Esophagus muscularis mucosa (tissue), 4 donors: ENCODE results near the gene CLEC16A. TPM values are rescaled to one million over a fixed set of nuclear protein-coding genes. Genes with fewer than 3 reads are reported as not detected.

Experiments
- DNase-seq: peaks from one replicate; pipeline ENCODE4 v3.0.0-alpha.2; 2017; ENCODE audit errors: extremely low spot score
- H3K27ac ChIP-seq, 4 donors: fragments of 200-600 bp; sonication (generic); replicated peaks in 1 of 4; 1 replicate in 3 of 4; 2 replicates in 1 of 4; pipeline ENCODE4 v1.5.1; 2016 to 2019; ENCODE audit warnings: mild to moderate bottlenecking in 1 of 4
- H3K27me3 ChIP-seq, 4 donors: fragments of 200-600 bp; sonication (generic); one replicate each; pipeline versions ENCODE4 v1.5.1 to v1.6.0; 2016 to 2019
- H3K36me3 ChIP-seq, 4 donors: fragments of 200-600 bp; sonication (generic); one replicate each; pipeline ENCODE4 v1.5.1; 2016 to 2019
- H3K4me1 ChIP-seq, 4 donors: fragments of 200-600 bp; sonication (generic); one replicate each; pipeline ENCODE4 v1.5.1; 2016 to 2019
- H3K4me3 ChIP-seq, 4 donors: fragments of 200-600 bp; sonication (generic); 1 replicate in 2 of 4; 2 replicates in 2 of 4; pipeline ENCODE4 v1.5.1; 2016 to 2019; ENCODE audit warnings: mild to moderate bottlenecking in 4 of 4, moderate library complexity in 1 of 4
- H3K9me3 ChIP-seq, 4 donors: fragments of 200-600 bp; sonication (generic); 1 replicate in 3 of 4; 2 replicates in 1 of 4; pipeline ENCODE4 v1.5.1; 2016 to 2019
- CTCF ChIP-seq, 3 experiments: fragments of 200-600 bp in 2 of 3; fragments of 450-650 bp in 1 of 3; sonication (generic) in 2 of 3; IDR thresholded peaks; one replicate each; pipeline ENCODE4 v1.5.1; 2017 to 2019; ENCODE audit warnings: antibody characterized with exemption in 3 of 3, mild to moderate bottlenecking in 2 of 3, moderate library complexity in 1 of 3
- EP300 ChIP-seq: sonication (generic); formaldehyde crosslinking; IDR thresholded peaks from one replicate; pipeline ENCODE4 v1.6.1; 2017; ENCODE audit warnings: antibody characterized with exemption
- POLR2A ChIP-seq: fragments of 450-650 bp; IDR thresholded peaks from one replicate; pipeline ENCODE4 v1.6.1; 2017; ENCODE audit warnings: antibody characterized with exemption, moderate library complexity, mild to moderate bottlenecking, low read depth
- POLR2AphosphoS5 ChIP-seq, 2 donors: sonication (generic); formaldehyde crosslinking; IDR thresholded peaks; one replicate each; pipeline ENCODE4 v1.6.1; 2017; ENCODE audit warnings: antibody characterized with exemption in 2 of 2
- WGBS: methylation state at CpG from one replicate; pipeline ENCODE4 v1.1.5; 2018; 5-methylcytosine and 5-hydroxymethylcytosine counted together
- intact Hi-C: fragments of 100-400 bp; cut with DNase I; formaldehyde crosslinking; loops from one replicate; pipeline ENCODE4 v1.15.1; 2023
- total RNA-seq, 4 donors: library from RNA; depleted of rRNA; stranded (reverse); fragments of >200 nt; gene quantifications; one replicate each; pipeline versions ENCODE4 v1.1.0 to v1.2.1, GENCODE V29; 2016

The CLEC16A gene
- total RNA-seq, 4 donors from 2014 or later, result 22.3 to 34.7 (median 29.2) TPM

- Histone ChIP-seq H3K27me3 (peaks cover 0 to 27% (median 0%) of the 10 kb centered on the region in 4 donors), H3K36me3 (no peaks in the 10 kb centered on the region), H3K27ac (no peak overlapping the region), H3K4me1 (no peaks in the 10 kb centered on the region), H3K9me3 (peaks cover 0 to 31% (median 20%) of the 10 kb centered on the region in 4 donors), H3K4me3 (no peak overlapping the region)
- TF ChIP-seq POLR2A (no peak), CTCF (IDR thresholded peaks at IDR 0.05) (no peak), POLR2AphosphoS5 (IDR thresholded peaks at IDR 0.05) (no peak), EP300 (no peak)
- no peak for DNase-seq
- 77% methylated on average over 16 of the region's 16 CpGs for whole genome bisulfite sequencing
- intact Hi-C loops, result no loop called here
Observed at GRCh38 chr16:11211977-11212797, 267.8 kb downstream of the CLEC16A start.

- H3K27me3 ChIP-seq, result peaks cover 0 to 27% (median 0%) of the 10 kb centered on the region in 4 donors
- no peak overlapping the region for H3K27ac ChIP-seq
- no peaks in the 10 kb centered on the region for H3K4me1 ChIP-seq
- H3K36me3 ChIP-seq, result no peaks in the 10 kb centered on the region
- intact Hi-C loops, result no loop called here
- 94% methylated on average over 12 of the region's 16 CpGs for WGBS
- peaks cover 0 to 26% (median 17%) of the 10 kb centered on the region in 4 donors for H3K9me3 ChIP-seq
- no peak overlapping the region for H3K4me3 ChIP-seq
- DNase-seq, result no peak
- TF ChIP-seq CTCF (IDR thresholded peaks at IDR 0.05) (no peak), POLR2A (no peak), EP300 (no peak), POLR2AphosphoS5 (IDR thresholded peaks at IDR 0.05) (no peak)
Observed at GRCh38 chr16:11212798-11213196, 268.4 kb downstream of the CLEC16A start.

- H3K9me3 ChIP-seq, result peaks cover 0 to 28% (median 20%) of the 10 kb centered on the region in 4 donors
- H3K4me3 ChIP-seq, result no peak overlapping the region
- WGBS, result no CpG with 5 or more reads among the region's 5 CpGs
- H3K36me3 ChIP-seq, result no peaks in the 10 kb centered on the region
- intact Hi-C loops, result no loop called here
- H3K4me1 ChIP-seq, result no peaks in the 10 kb centered on the region
- no peak for DNase-seq
- TF ChIP-seq POLR2AphosphoS5 (IDR thresholded peaks at IDR 0.05) (no peak), EP300 (no peak), CTCF (IDR thresholded peaks at IDR 0.05) (no peak), POLR2A (no peak)
- H3K27me3 ChIP-seq, result peaks cover 0 to 27% (median 0%) of the 10 kb centered on the region in 4 donors
- no peak overlapping the region for H3K27ac ChIP-seq
Observed at GRCh38 chr16:11213373-11213772, 269.0 kb downstream of the CLEC16A start.

GRCh38 chr16:11213799-11214198 is 269.4 kb downstream of the CLEC16A start:
- intact Hi-C loops, result no loop called here
- 96% methylated on average over 7 of the region's 7 CpGs for WGBS
- no peak for TF ChIP-seq CTCF (IDR thresholded peaks at IDR 0.05)
- no peak for TF ChIP-seq POLR2A
- TF ChIP-seq EP300, result no peak
- TF ChIP-seq POLR2AphosphoS5 (IDR thresholded peaks at IDR 0.05), result no peak

More at GRCh38 chr16:11213799-11214198, 269.4 kb downstream of the CLEC16A start:
- H3K9me3 ChIP-seq, result peaks cover 0 to 32% (median 24%) of the 10 kb centered on the region in 4 donors
- H3K4me3 ChIP-seq, result no peak overlapping the region
- H3K4me1 ChIP-seq, result no peaks in the 10 kb centered on the region
- H3K36me3 ChIP-seq, result no peaks in the 10 kb centered on the region
- H3K27me3 ChIP-seq, result peaks cover 0 to 27% (median 0%) of the 10 kb centered on the region in 4 donors
- no peak for DNase-seq
- H3K27ac ChIP-seq, result no peak overlapping the region
